ENCODE results near the gene EIF4E.
"Not testable (repeated sequence)": the region's sequence is repeated elsewhere in the genome, so short reads cannot be mapped to it uniquely, and the experiment has no call there.

The EIF4E gene

GRCh38 chr4:98930311-98930865, 1.5 kb upstream of the EIF4E start:
- DNase-seq, result no peak

- no peak for DNase-seq
Observed at GRCh38 chr4:98929341-98930267, 671 bp upstream of the EIF4E start.

GRCh38 chr4:98928131-98928504, 815 bp downstream of the EIF4E start:
- peak; percentile 20 for DNase-seq

GRCh38 chr4:98926257-98926656, 2.7 kb downstream of the EIF4E start:
- DNase-seq, result not testable (repeated sequence)

GRCh38 chr4:98921292-98921691, 7.6 kb downstream of the EIF4E start:
- DNase-seq, result no peak

- no peak for DNase-seq
Observed at GRCh38 chr4:98919996-98920395, 8.9 kb downstream of the EIF4E start.

GRCh38 chr4:98910728-98911127, 18.2 kb downstream of the EIF4E start:
- not testable (repeated sequence) for DNase-seq

GRCh38 chr4:98909646-98910401, 19.1 kb downstream of the EIF4E start:
- no peak for DNase-seq

GRCh38 chr4:98908703-98909262, 20.1 kb downstream of the EIF4E start:
- DNase-seq, result no peak

GRCh38 chr4:98908182-98908581, 20.8 kb downstream of the EIF4E start:
- no peak for DNase-seq

GRCh38 chr4:98905839-98906238, 23.1 kb downstream of the EIF4E start:
- no peak for DNase-seq

- DNase-seq, result no peak
Observed at GRCh38 chr4:98905297-98905696, 23.6 kb downstream of the EIF4E start.

- DNase-seq, result no peak
Observed at GRCh38 chr4:98903963-98904362, 25.0 kb downstream of the EIF4E start.

GRCh38 chr4:98903561-98903960, 25.4 kb downstream of the EIF4E start:
- no peak for DNase-seq

- DNase-seq, result no peak
Observed at GRCh38 chr4:98899277-98899676, 29.7 kb downstream of the EIF4E start.

- no peak for DNase-seq
Observed at GRCh38 chr4:98891478-98892337, 37.2 kb downstream of the EIF4E start.

GRCh38 chr4:98890702-98891455, 38.1 kb downstream of the EIF4E start:
- DNase-seq, result no peak

- no peak for DNase-seq
Observed at GRCh38 chr4:98887145-98887544, 41.8 kb downstream of the EIF4E start.

- not testable (repeated sequence) for DNase-seq
Observed at GRCh38 chr4:98886382-98886781, 42.6 kb downstream of the EIF4E start.

GRCh38 chr4:98880884-98881283, 48.0 kb downstream of the EIF4E start:
- not testable (repeated sequence) for DNase-seq

- DNase-seq, result no peak
Observed at GRCh38 chr4:98879515-98879914, 49.4 kb downstream of the EIF4E start.

GRCh38 chr4:98873059-98873458, 55.9 kb downstream of the EIF4E start:
- no peak for DNase-seq
